A549 (cell line): ENCODE measurements around the gene MAGI1. TPM values are rescaled to one million over a fixed set of nuclear protein-coding genes. Genes with fewer than 3 reads are reported as not detected.

Source experiments
- ATAC-seq, 2 experiments: fragments of 200-7000 bp in 1 of 2; fragments of >200 bp in 1 of 2; cut with Nextera tagmentation in 1 of 2; cut with Tn5 transposase in 1 of 2; 3 replicates each; pipeline versions ENCODE4 v1.8.0 to v1.9.1; 2018 to 2020; ENCODE audit warnings: mild to moderate bottlenecking in 1 of 2, moderate library complexity in 1 of 2
- CTCF ChIA-PET: fragments of 300-600 bp; sonication (Branson Sonifier 250); formaldehyde crosslinking; extraction: SDS; loops from one replicate; lab custom pipeline; 2021; ENCODE audit warnings: antibody characterized with exemption, inconsistent platforms; lab: Yijun Ruan, JAX
- POLR2A ChIA-PET: fragments of 350-600 bp; formaldehyde crosslinking; extraction: SDS; loops from one replicate; lab custom pipeline; 2021; ENCODE audit warnings: antibody characterized with exemption, inconsistent platforms; lab: Yijun Ruan, JAX
- DNase-seq, 2 experiments: peaks; one replicate each; pipeline versions ENCODE4 v3.0.0 to v3.0.0-alpha.2; 2011 to 2016; ENCODE audit warnings: low read depth in 1 of 2, low spot score in 1 of 2
- FAIRE-seq: peaks from 2 replicates; lab custom pipeline; 2011; peaks lifted over from hg19 to GRCh38; lab: Jason Lieb, UNC
- H3K27ac ChIP-seq, 2 experiments: fragments of >200 bp; sonication (Bioruptor Twin); formaldehyde crosslinking; 3 replicates each; pipeline ENCODE4 v1.5.1; 2016 to 2017
- H3K4me1 ChIP-seq: fragments of >200 bp; sonication (Bioruptor Twin); formaldehyde crosslinking; 3 replicates; pipeline ENCODE4 v1.6.1; 2016
- H3K4me2 ChIP-seq: fragments of >200 bp; sonication (Bioruptor Twin); formaldehyde crosslinking; 3 replicates; pipeline ENCODE4 v1.6.1; 2016
- H3K4me3 ChIP-seq: fragments of >200 bp; sonication (Bioruptor Twin); formaldehyde crosslinking; 3 replicates; pipeline ENCODE4 v1.5.1; 2016
- H3K9me3 ChIP-seq: fragments of >200 bp; sonication (Bioruptor Twin); formaldehyde crosslinking; 3 replicates; pipeline ENCODE4 v1.6.1; 2016
- BCL3 ChIP-seq: fragments of >200 bp; sonication (Bioruptor Twin); formaldehyde crosslinking; IDR thresholded peaks from 3 replicates; pipeline ENCODE4 v1.6.1; 2016
- BHLHE40 ChIP-seq: IDR thresholded peaks from 2 replicates; pipeline ENCODE4 v1.6.1; 2012; ENCODE audit warnings: low read depth, low read length, inconsistent platforms
- CEBPB ChIP-seq, 2 experiments: fragments of >200 bp in 1 of 2; sonication (Bioruptor Twin) in 1 of 2; formaldehyde crosslinking in 1 of 2; IDR thresholded peaks; 2 replicates each; pipeline ENCODE4 v1.6.1; 2012 to 2016
- CHD2 ChIP-seq: fragments of 150-350 bp; IDR thresholded peaks from 2 replicates; pipeline ENCODE4 v1.6.1; 2014; ENCODE audit warnings: low read length; ENCODE audit not compliant: partially characterized antibody
- CHD4 ChIP-seq: fragments of 200-600 bp; sonication (generic); IDR thresholded peaks from 2 replicates; pipeline ENCODE4 v1.6.1; 2016; ENCODE audit warnings: antibody characterized with exemption, mild to moderate bottlenecking, borderline replicate concordance
- CTCF ChIP-seq: fragments of >200 bp; sonication (Bioruptor Twin); formaldehyde crosslinking; IDR thresholded peaks from 3 replicates; pipeline ENCODE4 v1.5.1; 2016
- E2F6 ChIP-seq: IDR thresholded peaks from 2 replicates; pipeline ENCODE4 v1.6.1; 2012; ENCODE audit warnings: low read depth, borderline replicate concordance
- EHF ChIP-seq: fragments of 250-450 bp; sonication (Bioruptor Pico); IDR thresholded peaks from 2 replicates; pipeline ENCODE4 v1.5.0; 2020; ENCODE audit warnings: mild to moderate bottlenecking
- FOXS1 ChIP-seq: fragments of 250-450 bp; sonication (Bioruptor Pico); IDR thresholded peaks from 2 replicates; pipeline ENCODE4 v1.5.0; 2020; ENCODE audit warnings: mild to moderate bottlenecking, moderate library complexity
- HDAC2 ChIP-seq: fragments of 200-600 bp; sonication (generic); IDR thresholded peaks from 2 replicates; pipeline ENCODE4 v1.6.1; 2016
- HES2 ChIP-seq: fragments of >200 bp; sonication (Bioruptor Twin); formaldehyde crosslinking; IDR thresholded peaks from 2 replicates; pipeline ENCODE4 v1.6.1; 2016
- HEYL ChIP-seq: fragments of 250-450 bp; sonication (Bioruptor Pico); IDR thresholded peaks from 2 replicates; pipeline ENCODE4 v1.8.0; 2021; ENCODE audit warnings: mild to moderate bottlenecking, moderate library complexity
- JUN ChIP-seq, 2 experiments: fragments of >200 bp; sonication (Bioruptor Twin); formaldehyde crosslinking; IDR thresholded peaks; 2 replicates in 1 of 2; 3 replicates in 1 of 2; pipeline ENCODE4 v1.6.1; 2016 to 2017
- KDM1A ChIP-seq: fragments of 200-600 bp; sonication (generic); IDR thresholded peaks from 2 replicates; pipeline ENCODE4 v1.6.1; 2016; ENCODE audit warnings: low read depth, mild to moderate bottlenecking
- KDM5A ChIP-seq: fragments of 200-600 bp; sonication (generic); IDR thresholded peaks from 2 replicates; pipeline ENCODE4 v1.6.1; 2016; ENCODE audit warnings: antibody characterized with exemption, mild to moderate bottlenecking
- MAFK ChIP-seq: fragments of 450-650 bp; IDR thresholded peaks from 2 replicates; pipeline ENCODE4 v1.6.1; 2014; ENCODE audit not compliant: partially characterized antibody
- NFE2L2 ChIP-seq: fragments of 150-350 bp; conservative IDR thresholded peaks from 2 replicates; pipeline ENCODE4 v1.6.1; 2014; ENCODE audit warnings: low read length
- PBX3 ChIP-seq: IDR thresholded peaks from 2 replicates; pipeline ENCODE4 v1.6.1; 2012
- POLR2A ChIP-seq: IDR thresholded peaks from 2 replicates; pipeline ENCODE4 v1.6.1; 2012; ENCODE audit warnings: mild to moderate bottlenecking, low read length
- RCOR1 ChIP-seq: fragments of 150-350 bp; IDR thresholded peaks from 2 replicates; pipeline ENCODE4 v1.6.1; 2014; ENCODE audit warnings: antibody characterized with exemption, low read length, low read depth
- RFX5 ChIP-seq: fragments of 450-650 bp; IDR thresholded peaks from 2 replicates; pipeline ENCODE4 v1.7.1; 2014; ENCODE audit warnings: antibody characterized with exemption, mild to moderate bottlenecking, moderate library complexity
- RNF2 ChIP-seq: fragments of 200-600 bp; sonication (generic); IDR thresholded peaks from 2 replicates; pipeline ENCODE4 v1.6.1; 2016; ENCODE audit warnings: low read depth, mild to moderate bottlenecking, antibody characterized with exemption, moderate library complexity, borderline replicate concordance
- SMC3 ChIP-seq: fragments of >200 bp; sonication (Bioruptor Twin); formaldehyde crosslinking; IDR thresholded peaks from 3 replicates; pipeline ENCODE4 v1.6.1; 2018; ENCODE audit warnings: inconsistent platforms
- USF2 ChIP-seq: fragments of 450-650 bp; IDR thresholded peaks from 2 replicates; pipeline ENCODE4 v1.6.1; 2014; ENCODE audit warnings: antibody characterized with exemption
- WGBS: methylation state at CpG from one replicate; pipeline ENCODE4 v1.1.6; 2017; ENCODE audit errors: missing lambda C conversion rate; 5-methylcytosine and 5-hydroxymethylcytosine counted together
- polyA plus RNA-seq, 4 experiments: library from polyadenylated mRNA; depleted of rRNA in 3 of 4; stranded (reverse); fragments of >200 nt; fragmentation: RNase III in 1 of 4; extraction: RNeasy Plus Mini Kit Qiagen cat#74134 plus additional on column Dnase treatment in 1 of 4; gene quantifications; 2 replicates in 3 of 4; 3 replicates in 1 of 4; pipeline ENCODE4 v1.2.3, GENCODE V29; 2011 to 2017

Gene MAGI1
- polyA plus RNA-seq, 2 of the 4 experiments (the other 2 are of a cell fraction) = 4.7 to 6.6 TPM

- FAIRE-seq = no peak
- WGBS = 0% methylated on average over 1 of the region's 1 CpG
- no peak overlapping the region for H3K27ac ChIP-seq
- POLR2A ChIA-PET = no interaction called here
- no peak for TF ChIP-seq POLR2A
- TF ChIP-seq BHLHE40 = no peak
- TF ChIP-seq CEBPB (IDR thresholded peaks at IDR 0.05) = no peak
- TF ChIP-seq HEYL (CRISPR knock-in tag) = no peak
- TF ChIP-seq HDAC2 = no peak
- TF ChIP-seq RNF2 = no peak
- no peak for TF ChIP-seq PBX3
- TF ChIP-seq KDM1A = no peak
- TF ChIP-seq SMC3 = no peak
- TF ChIP-seq FOXS1 (CRISPR knock-in tag) = no peak
- no peak for TF ChIP-seq CHD2
- TF ChIP-seq MAFK = no peak
- no peak for TF ChIP-seq KDM5A
- TF ChIP-seq RCOR1 = no peak
- TF ChIP-seq EHF = no peak
- no peak for TF ChIP-seq RFX5
- H3K4me1 ChIP-seq = no peaks in the 10 kb centered on the region
- no peaks in the 10 kb centered on the region for H3K9me3 ChIP-seq
- no peak overlapping the region for H3K4me3 ChIP-seq
- DNase-seq = no peak
- no peak overlapping the region for H3K4me2 ChIP-seq
- ATAC-seq = no peak
- CTCF ChIA-PET = interaction anchor here (0.6 kb wide), 1 partner anchor 145 kb away, joined by 5 read pairs; no protein-coding TSS in a partner anchor
Measured at GRCh38 chr3:65713016-65713415, 325.7 kb downstream of the MAGI1 start.

GRCh38 chr3:65712140-65712539, 326.6 kb downstream of the MAGI1 start:
- no peaks in the 10 kb centered on the region for H3K4me1 ChIP-seq
- H3K27ac ChIP-seq = no peak overlapping the region
- WGBS = 81% methylated on average over 5 of the region's 5 CpGs
- DNase-seq (no peak), FAIRE-seq (no peak), ATAC-seq (no peak)
- POLR2A ChIA-PET = no interaction called here
- no peaks in the 10 kb centered on the region for H3K9me3 ChIP-seq
- H3K4me3 ChIP-seq = no peak overlapping the region
- H3K4me2 ChIP-seq = no peak overlapping the region
- CTCF ChIA-PET = no interaction called here
- no peak for TF ChIP-seq JUN (IDR thresholded peaks at IDR 0.05)

GRCh38 chr3:65706776-65707568, 331.7 kb downstream of the MAGI1 start:
- Histone ChIP-seq H3K4me2 (no peak overlapping the region), H3K27ac (no peak overlapping the region), H3K9me3 (no peaks in the 10 kb centered on the region), H3K4me1 (no peaks in the 10 kb centered on the region), H3K4me3 (no peak overlapping the region)
- WGBS = 73% methylated on average over 9 of the region's 13 CpGs
- ATAC-seq = no peak
- CTCF ChIA-PET = no interaction called here
- DNase-seq = no peak
- POLR2A ChIA-PET = no interaction called here
- no peak for TF ChIP-seq CHD4
- no peak for TF ChIP-seq HES2
- TF ChIP-seq CTCF = no peak
- no peak for TF ChIP-seq E2F6
- TF ChIP-seq BCL3 = no peak
- no peak for TF ChIP-seq USF2
- no peak for TF ChIP-seq KDM5A
- TF ChIP-seq NFE2L2 = no peak
- FAIRE-seq = no peak
